Measurements from ENCODE around the gene ELMO1. TPM values are rescaled to one million over a fixed set of nuclear protein-coding genes. Genes with fewer than 3 reads are reported as not detected.

The ELMO1 gene
- total and polyA plus RNA-seq, 2 experiments from 2014 or later, result 6.5 to 24.9 TPM

GRCh38 chr7:36946401-36946739 lies 502.3 kb downstream of the ELMO1 start:
- Histone ChIP-seq H3K27ac (ENCODE audit: low read depth) (no peak overlapping the region), H2AFZ (no peak overlapping the region), H3K36me3 (ENCODE audit: insufficient read depth) (no peaks in the 10 kb centered on the region), H3K4me2 (0 out of 2 replicates have a peak overlapping the region, but pooled peaks have one; percentile 34), H3K27me3 (ENCODE audit: insufficient read depth) (no peaks in the 10 kb centered on the region), H3K4me1 (ENCODE audit: insufficient read depth) (peaks cover 10% of the 10 kb centered on the region; the same call in 1 of the 2 replicates), H3F3A (replicated peaks; ENCODE audit: low read depth) (no peaks in the 10 kb centered on the region), H3K79me2 (replicated peaks; ENCODE audit: insufficient read depth) (no peaks in the 10 kb centered on the region), H3K4me3 (no peak overlapping the region), H3K9me2 (ENCODE audit: insufficient read depth) (peaks cover 26% of the 10 kb centered on the region; the same call in 1 of the 2 replicates), H4K20me1 (replicated peaks; ENCODE audit: insufficient read depth) (no peaks in the 10 kb centered on the region)
- H3K4me1 Mint-ChIP-seq, result peaks cover 18% of the 10 kb centered on the region
- H3K36me3 Mint-ChIP-seq (ENCODE audit: low read depth), result peaks cover 8% of the 10 kb centered on the region; the same call in 2 of the 3 replicates
- no peak for TF ChIP-seq STAT1 (IDR thresholded peaks at IDR 0.05; ENCODE audit: unreplicated experiment)
- no peak for TF ChIP-seq EZH2phosphoT487 (IDR thresholded peaks at IDR 0.05; ENCODE audit: unreplicated experiment)
- no peak for TF ChIP-seq ZNF462 (CRISPR knock-in tag; IDR thresholded peaks at IDR 0.05)
- TF ChIP-seq ETS1 (IDR thresholded peaks at IDR 0.05), result no peak
- TF ChIP-seq ZNF331 (CRISPR knock-in tag; IDR thresholded peaks at IDR 0.05; ENCODE audit: low read depth), result no peak
- TF ChIP-seq NANOG (IDR thresholded peaks at IDR 0.05; ENCODE audit: borderline replicate concordance), result no peak
- TF ChIP-seq EZH2 (IDR thresholded peaks at IDR 0.05; ENCODE audit: low read depth, unreplicated experiment), result no peak
- TF ChIP-seq CREB1 (CRISPR knock-in tag; IDR thresholded peaks at IDR 0.05; ENCODE audit: low read depth), result no peak
- TF ChIP-seq REST (IDR thresholded peaks at IDR 0.05; ENCODE audit: unreplicated experiment), result no peak
- TF ChIP-seq ZNF114 (CRISPR knock-in tag; IDR thresholded peaks at IDR 0.05), result no peak
- no peak for TF ChIP-seq POLR2AphosphoS5 (IDR thresholded peaks at IDR 0.05; ENCODE audit: low read depth)
- no peak for TF ChIP-seq JUNB (IDR thresholded peaks at IDR 0.05; ENCODE audit: unreplicated experiment)
- TF ChIP-seq CTCF (conservative IDR thresholded peaks at IDR 0.05; ENCODE audit: low read depth in 2 of 2), result no peak
- DNase-seq (ENCODE audit: low spot score), result no peak
- no peak for ATAC-seq
- H3K27me3 Mint-ChIP-seq (ENCODE audit: insufficient read depth, low read depth, poor library complexity), result peaks cover 8% of the 10 kb centered on the region
- no peaks in the 10 kb centered on the region; the same call in 1 of the 3 replicates for H3K9me3 Mint-ChIP-seq
- H3K27ac Mint-ChIP-seq, result no peak overlapping the region
- H3K4me3 Mint-ChIP-seq, result no peak overlapping the region

Measured in GM23338 (cell line).